GM23338 (cell line): ENCODE data around the gene RNF166. TPM values are rescaled to one million over a fixed set of nuclear protein-coding genes. Genes with fewer than 3 reads are reported as not detected.

Experiments used
- ATAC-seq: fragments of 200-7000 bp; cut with Tn5 transposase; 3 replicates; pipeline ENCODE4 v1.9.1; 2020
- DNase-seq: peaks from one replicate; pipeline ENCODE4 v3.0.0-alpha.2; 2015; ENCODE audit warnings: low spot score
- H2AFZ ChIP-seq: fragments of 200-600 bp; sonication (generic); 2 replicates; pipeline ENCODE4 v1.8.0; 2016; ENCODE audit warnings: antibody characterized with exemption, mild to moderate bottlenecking, moderate library complexity
- H3F3A ChIP-seq: fragments of 200-600 bp; sonication (generic); replicated peaks from 2 replicates; pipeline ENCODE4 v1.8.0; 2017; ENCODE audit warnings: antibody characterized with exemption, mixed run types, low read depth
- H3K27ac ChIP-seq: fragments of 200-600 bp; sonication (generic); 2 replicates; pipeline ENCODE4 v1.6.1; 2016; ENCODE audit warnings: low read depth
- H3K27me3 ChIP-seq: fragments of 200-600 bp; sonication (generic); 2 replicates; pipeline ENCODE4 v1.8.0; 2016; ENCODE audit warnings: mild to moderate bottlenecking, mixed run types, moderate library complexity; ENCODE audit not compliant: insufficient read depth
- H3K36me3 ChIP-seq: fragments of 200-600 bp; sonication (generic); 2 replicates; pipeline ENCODE4 v1.8.0; 2016; ENCODE audit warnings: mild to moderate bottlenecking; ENCODE audit not compliant: insufficient read depth
- H3K4me1 ChIP-seq: fragments of 200-600 bp; sonication (generic); 2 replicates; pipeline ENCODE4 v1.8.0; 2016; ENCODE audit warnings: mild to moderate bottlenecking, moderate library complexity; ENCODE audit not compliant: insufficient read depth
- H3K4me2 ChIP-seq: fragments of 200-600 bp; sonication (generic); 2 replicates; pipeline ENCODE4 v1.7.1; 2017; ENCODE audit warnings: mixed run types
- H3K4me3 ChIP-seq: fragments of 200-600 bp; sonication (generic); 2 replicates; pipeline ENCODE4 v1.6.1; 2016; ENCODE audit warnings: mixed run types
- H3K79me2 ChIP-seq: fragments of 200-600 bp; sonication (generic); replicated peaks from 2 replicates; pipeline ENCODE4 v1.8.0; 2017; ENCODE audit warnings: mild to moderate bottlenecking; ENCODE audit not compliant: insufficient read depth
- H3K9me2 ChIP-seq: fragments of 200-600 bp; sonication (generic); 2 replicates; pipeline ENCODE4 v1.8.0; 2017; ENCODE audit not compliant: insufficient read depth
- H4K20me1 ChIP-seq: fragments of 200-600 bp; sonication (generic); replicated peaks from 2 replicates; pipeline ENCODE4 v1.8.0; 2017; ENCODE audit warnings: mild to moderate bottlenecking; ENCODE audit not compliant: insufficient read depth
- H3K27ac Mint-ChIP-seq: 2 replicates; pipeline ENCODE4 v1.8.0; 2020; ENCODE audit warnings: inconsistent platforms, mild to moderate bottlenecking, moderate library complexity, mixed read lengths
- H3K27me3 Mint-ChIP-seq: 3 replicates; pipeline ENCODE4 v1.8.0; 2022; ENCODE audit warnings: low read depth, mild to moderate bottlenecking, moderate library complexity, mixed read lengths, inconsistent platforms; ENCODE audit not compliant: insufficient read depth, poor library complexity
- H3K36me3 Mint-ChIP-seq: 3 replicates; pipeline ENCODE4 v1.8.0; 2021; ENCODE audit warnings: low read depth, mild to moderate bottlenecking, inconsistent platforms, moderate library complexity, mixed read lengths
- H3K4me1 Mint-ChIP-seq: 3 replicates; pipeline ENCODE4 v1.8.0; 2020; ENCODE audit warnings: mild to moderate bottlenecking, inconsistent platforms, mixed read lengths
- H3K4me3 Mint-ChIP-seq: 3 replicates; pipeline ENCODE4 v1.8.0; 2021; ENCODE audit warnings: moderate library complexity, mild to moderate bottlenecking, inconsistent platforms, mixed read lengths
- H3K9me3 Mint-ChIP-seq: 3 replicates; pipeline ENCODE4 v1.8.0; 2020; ENCODE audit warnings: moderate library complexity, mild to moderate bottlenecking, inconsistent platforms, mixed read lengths
- CREB1 ChIP-seq: fragments of 250-450 bp; sonication (Bioruptor Pico); IDR thresholded peaks from 2 replicates; pipeline ENCODE4 v1.5.0; 2020; ENCODE audit warnings: low read depth, mild to moderate bottlenecking, moderate library complexity
- ETS1 ChIP-seq: IDR thresholded peaks from 2 replicates; pipeline ENCODE4 v1.6.1; 2016; ENCODE audit warnings: antibody characterized with exemption
- EZH2 ChIP-seq: fragments of 200-600 bp; sonication (generic); IDR thresholded peaks from one replicate; pipeline ENCODE4 v1.8.0; 2017; ENCODE audit warnings: antibody characterized with exemption, mild to moderate bottlenecking, low read depth; ENCODE audit not compliant: unreplicated experiment
- EZH2phosphoT487 ChIP-seq: fragments of 200-600 bp; sonication (generic); IDR thresholded peaks from one replicate; pipeline ENCODE4 v1.8.1; 2018; ENCODE audit warnings: antibody characterized with exemption; ENCODE audit not compliant: unreplicated experiment
- JUNB ChIP-seq: IDR thresholded peaks from one replicate; pipeline ENCODE4 v1.6.1; 2016; ENCODE audit warnings: antibody characterized with exemption; ENCODE audit not compliant: unreplicated experiment
- NANOG ChIP-seq: IDR thresholded peaks from 2 replicates; pipeline ENCODE4 v1.6.1; 2016; ENCODE audit warnings: antibody characterized with exemption, borderline replicate concordance
- POLR2AphosphoS5 ChIP-seq: IDR thresholded peaks from 2 replicates; pipeline ENCODE4 v1.6.1; 2016; ENCODE audit warnings: antibody characterized with exemption, low read depth
- STAT1 ChIP-seq: IDR thresholded peaks from one replicate; pipeline ENCODE4 v1.6.1; 2016; ENCODE audit warnings: antibody characterized with exemption; ENCODE audit not compliant: unreplicated experiment
- ZNF114 ChIP-seq: fragments of 250-450 bp; sonication (Bioruptor Pico); IDR thresholded peaks from 2 replicates; pipeline ENCODE4 v1.5.0; 2020; ENCODE audit warnings: mild to moderate bottlenecking, moderate library complexity
- ZNF331 ChIP-seq: fragments of 250-450 bp; sonication (Bioruptor Pico); IDR thresholded peaks from 2 replicates; pipeline ENCODE4 v1.5.0; 2020; ENCODE audit warnings: low read depth, mild to moderate bottlenecking, moderate library complexity
- polyA plus RNA-seq: library from polyadenylated mRNA; unstranded; fragments of >200 nt; fragmentation: Nextera tagmentation; extraction: Ambion mirVana; gene quantifications from 2 replicates; pipeline ENCODE4 v1.2.1, GENCODE V29; 2016
- total RNA-seq: library from RNA; depleted of rRNA; stranded (reverse); fragments of >200 nt; shearing (Covaris generic); gene quantifications from 2 replicates; pipeline ENCODE4 v1.2.3, GENCODE V29; 2014
- TF ChIP-seq, protein P1 (sequence below): IDR thresholded peaks from one replicate; pipeline ENCODE4 v1.6.1; 2018; ENCODE audit warnings: antibody characterized with exemption; ENCODE audit not compliant: unreplicated experiment
- TF ChIP-seq, protein P2 (sequence below), 2 experiments: fragments of 200-600 bp in 1 of 2; sonication (generic) in 1 of 2; conservative IDR thresholded peaks; 2 replicates each; pipeline versions ENCODE4 v1.5.1 to v1.6.1; 2016 to 2017; ENCODE audit warnings: antibody characterized with exemption in 2 of 2, low read depth in 2 of 2, mild to moderate bottlenecking in 2 of 2, moderate library complexity in 1 of 2
- TF ChIP-seq, protein P3 (sequence below): fragments of 250-450 bp; sonication (Bioruptor Pico); IDR thresholded peaks from 2 replicates; pipeline ENCODE4 v1.5.0; 2020; ENCODE audit warnings: mild to moderate bottlenecking, moderate library complexity

Gene RNF166
- total and polyA plus RNA-seq, 2 experiments from 2014 or later: 24.9 to 43.4 TPM

DNA sequence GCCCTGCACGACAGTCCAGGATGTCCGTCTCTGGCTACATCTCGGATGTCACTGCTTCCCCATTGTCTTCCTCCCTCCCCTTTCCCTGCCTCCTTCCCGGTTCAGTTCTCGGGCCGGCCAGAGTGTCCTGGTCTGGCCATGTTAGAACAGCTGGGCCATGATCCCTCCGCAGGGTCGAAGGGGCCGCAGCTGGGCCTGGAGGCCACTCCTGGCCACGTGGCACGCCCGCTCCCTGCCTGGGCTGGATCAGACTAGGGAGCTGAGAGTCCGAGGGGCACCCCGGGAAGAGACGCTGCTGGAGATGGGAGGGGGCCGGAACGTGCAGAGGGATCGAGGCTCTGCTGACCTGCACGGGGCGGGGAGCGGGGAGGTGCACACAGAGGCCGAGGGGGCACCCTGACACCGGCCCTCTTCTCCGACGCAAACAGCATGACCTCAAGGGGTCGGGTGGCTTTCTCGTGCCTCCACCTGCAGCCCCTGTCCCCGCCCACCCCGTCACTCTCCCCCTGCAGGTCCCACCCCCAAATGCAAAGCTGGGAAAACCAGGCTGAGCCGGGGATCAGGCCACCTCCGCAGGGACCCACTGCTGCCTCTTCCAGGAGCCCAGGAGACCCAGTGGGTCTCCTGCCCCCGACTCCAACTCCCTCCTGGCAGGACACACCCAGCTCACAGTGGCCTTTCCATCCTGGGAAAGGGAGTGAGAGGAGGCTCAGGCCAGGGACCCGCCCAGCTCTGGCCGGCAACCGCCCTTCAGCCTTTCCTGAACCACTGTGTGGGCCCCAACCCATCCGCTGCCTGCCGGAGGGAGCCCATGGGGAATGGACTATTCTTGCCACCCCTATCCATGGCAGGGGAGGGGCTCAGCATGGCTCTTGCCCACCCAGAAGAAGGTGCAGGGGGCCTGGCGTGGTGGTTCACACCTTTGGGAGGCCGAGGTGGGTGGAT lies 38.6 kb upstream of the RNF166 start:
- no peaks in the 10 kb centered on the region; the same call in 1 of the 2 replicates for H3K36me3 ChIP-seq
- no peaks in the 10 kb centered on the region for H3K79me2 ChIP-seq
- H3K27me3 Mint-ChIP-seq: peaks cover 11% of the 10 kb centered on the region
- DNase-seq (peak; percentile 48), ATAC-seq (peak; percentile 27)
- H3K4me1 Mint-ChIP-seq: peaks cover 7% of the 10 kb centered on the region; the same call in 2 of the 3 replicates
- H3K27me3 ChIP-seq: no peaks in the 10 kb centered on the region
- no peaks in the 10 kb centered on the region for H4K20me1 ChIP-seq
- H3K9me2 ChIP-seq: no peaks in the 10 kb centered on the region
- H3K27ac Mint-ChIP-seq: no peak overlapping the region
- no peak overlapping the region for H3K4me3 ChIP-seq
- H3K9me3 Mint-ChIP-seq: no peaks in the 10 kb centered on the region
- H3K36me3 Mint-ChIP-seq: no peaks in the 10 kb centered on the region
- H2AFZ ChIP-seq: no peak overlapping the region
- TF ChIP-seq POLR2AphosphoS5 (no peak), CREB1 (CRISPR knock-in tag) (no peak), EZH2phosphoT487 (no peak), ZNF331 (CRISPR knock-in tag) (no peak), EZH2 (no peak), JUNB (no peak), ETS1 (no peak), ZNF114 (CRISPR knock-in tag) (no peak), STAT1 (no peak), NANOG (no peak)
- TF ChIP-seq, protein P1, sequence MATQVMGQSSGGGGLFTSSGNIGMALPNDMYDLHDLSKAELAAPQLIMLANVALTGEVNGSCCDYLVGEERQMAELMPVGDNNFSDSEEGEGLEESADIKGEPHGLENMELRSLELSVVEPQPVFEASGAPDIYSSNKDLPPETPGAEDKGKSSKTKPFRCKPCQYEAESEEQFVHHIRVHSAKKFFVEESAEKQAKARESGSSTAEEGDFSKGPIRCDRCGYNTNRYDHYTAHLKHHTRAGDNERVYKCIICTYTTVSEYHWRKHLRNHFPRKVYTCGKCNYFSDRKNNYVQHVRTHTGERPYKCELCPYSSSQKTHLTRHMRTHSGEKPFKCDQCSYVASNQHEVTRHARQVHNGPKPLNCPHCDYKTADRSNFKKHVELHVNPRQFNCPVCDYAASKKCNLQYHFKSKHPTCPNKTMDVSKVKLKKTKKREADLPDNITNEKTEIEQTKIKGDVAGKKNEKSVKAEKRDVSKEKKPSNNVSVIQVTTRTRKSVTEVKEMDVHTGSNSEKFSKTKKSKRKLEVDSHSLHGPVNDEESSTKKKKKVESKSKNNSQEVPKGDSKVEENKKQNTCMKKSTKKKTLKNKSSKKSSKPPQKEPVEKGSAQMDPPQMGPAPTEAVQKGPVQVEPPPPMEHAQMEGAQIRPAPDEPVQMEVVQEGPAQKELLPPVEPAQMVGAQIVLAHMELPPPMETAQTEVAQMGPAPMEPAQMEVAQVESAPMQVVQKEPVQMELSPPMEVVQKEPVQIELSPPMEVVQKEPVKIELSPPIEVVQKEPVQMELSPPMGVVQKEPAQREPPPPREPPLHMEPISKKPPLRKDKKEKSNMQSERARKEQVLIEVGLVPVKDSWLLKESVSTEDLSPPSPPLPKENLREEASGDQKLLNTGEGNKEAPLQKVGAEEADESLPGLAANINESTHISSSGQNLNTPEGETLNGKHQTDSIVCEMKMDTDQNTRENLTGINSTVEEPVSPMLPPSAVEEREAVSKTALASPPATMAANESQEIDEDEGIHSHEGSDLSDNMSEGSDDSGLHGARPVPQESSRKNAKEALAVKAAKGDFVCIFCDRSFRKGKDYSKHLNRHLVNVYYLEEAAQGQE: no peak
- TF ChIP-seq, protein P2, sequence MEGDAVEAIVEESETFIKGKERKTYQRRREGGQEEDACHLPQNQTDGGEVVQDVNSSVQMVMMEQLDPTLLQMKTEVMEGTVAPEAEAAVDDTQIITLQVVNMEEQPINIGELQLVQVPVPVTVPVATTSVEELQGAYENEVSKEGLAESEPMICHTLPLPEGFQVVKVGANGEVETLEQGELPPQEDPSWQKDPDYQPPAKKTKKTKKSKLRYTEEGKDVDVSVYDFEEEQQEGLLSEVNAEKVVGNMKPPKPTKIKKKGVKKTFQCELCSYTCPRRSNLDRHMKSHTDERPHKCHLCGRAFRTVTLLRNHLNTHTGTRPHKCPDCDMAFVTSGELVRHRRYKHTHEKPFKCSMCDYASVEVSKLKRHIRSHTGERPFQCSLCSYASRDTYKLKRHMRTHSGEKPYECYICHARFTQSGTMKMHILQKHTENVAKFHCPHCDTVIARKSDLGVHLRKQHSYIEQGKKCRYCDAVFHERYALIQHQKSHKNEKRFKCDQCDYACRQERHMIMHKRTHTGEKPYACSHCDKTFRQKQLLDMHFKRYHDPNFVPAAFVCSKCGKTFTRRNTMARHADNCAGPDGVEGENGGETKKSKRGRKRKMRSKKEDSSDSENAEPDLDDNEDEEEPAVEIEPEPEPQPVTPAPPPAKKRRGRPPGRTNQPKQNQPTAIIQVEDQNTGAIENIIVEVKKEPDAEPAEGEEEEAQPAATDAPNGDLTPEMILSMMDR (conservative IDR thresholded peaks at IDR 0.05; ENCODE audit: low read depth in 2 of 2): no peak
- TF ChIP-seq, protein P3, sequence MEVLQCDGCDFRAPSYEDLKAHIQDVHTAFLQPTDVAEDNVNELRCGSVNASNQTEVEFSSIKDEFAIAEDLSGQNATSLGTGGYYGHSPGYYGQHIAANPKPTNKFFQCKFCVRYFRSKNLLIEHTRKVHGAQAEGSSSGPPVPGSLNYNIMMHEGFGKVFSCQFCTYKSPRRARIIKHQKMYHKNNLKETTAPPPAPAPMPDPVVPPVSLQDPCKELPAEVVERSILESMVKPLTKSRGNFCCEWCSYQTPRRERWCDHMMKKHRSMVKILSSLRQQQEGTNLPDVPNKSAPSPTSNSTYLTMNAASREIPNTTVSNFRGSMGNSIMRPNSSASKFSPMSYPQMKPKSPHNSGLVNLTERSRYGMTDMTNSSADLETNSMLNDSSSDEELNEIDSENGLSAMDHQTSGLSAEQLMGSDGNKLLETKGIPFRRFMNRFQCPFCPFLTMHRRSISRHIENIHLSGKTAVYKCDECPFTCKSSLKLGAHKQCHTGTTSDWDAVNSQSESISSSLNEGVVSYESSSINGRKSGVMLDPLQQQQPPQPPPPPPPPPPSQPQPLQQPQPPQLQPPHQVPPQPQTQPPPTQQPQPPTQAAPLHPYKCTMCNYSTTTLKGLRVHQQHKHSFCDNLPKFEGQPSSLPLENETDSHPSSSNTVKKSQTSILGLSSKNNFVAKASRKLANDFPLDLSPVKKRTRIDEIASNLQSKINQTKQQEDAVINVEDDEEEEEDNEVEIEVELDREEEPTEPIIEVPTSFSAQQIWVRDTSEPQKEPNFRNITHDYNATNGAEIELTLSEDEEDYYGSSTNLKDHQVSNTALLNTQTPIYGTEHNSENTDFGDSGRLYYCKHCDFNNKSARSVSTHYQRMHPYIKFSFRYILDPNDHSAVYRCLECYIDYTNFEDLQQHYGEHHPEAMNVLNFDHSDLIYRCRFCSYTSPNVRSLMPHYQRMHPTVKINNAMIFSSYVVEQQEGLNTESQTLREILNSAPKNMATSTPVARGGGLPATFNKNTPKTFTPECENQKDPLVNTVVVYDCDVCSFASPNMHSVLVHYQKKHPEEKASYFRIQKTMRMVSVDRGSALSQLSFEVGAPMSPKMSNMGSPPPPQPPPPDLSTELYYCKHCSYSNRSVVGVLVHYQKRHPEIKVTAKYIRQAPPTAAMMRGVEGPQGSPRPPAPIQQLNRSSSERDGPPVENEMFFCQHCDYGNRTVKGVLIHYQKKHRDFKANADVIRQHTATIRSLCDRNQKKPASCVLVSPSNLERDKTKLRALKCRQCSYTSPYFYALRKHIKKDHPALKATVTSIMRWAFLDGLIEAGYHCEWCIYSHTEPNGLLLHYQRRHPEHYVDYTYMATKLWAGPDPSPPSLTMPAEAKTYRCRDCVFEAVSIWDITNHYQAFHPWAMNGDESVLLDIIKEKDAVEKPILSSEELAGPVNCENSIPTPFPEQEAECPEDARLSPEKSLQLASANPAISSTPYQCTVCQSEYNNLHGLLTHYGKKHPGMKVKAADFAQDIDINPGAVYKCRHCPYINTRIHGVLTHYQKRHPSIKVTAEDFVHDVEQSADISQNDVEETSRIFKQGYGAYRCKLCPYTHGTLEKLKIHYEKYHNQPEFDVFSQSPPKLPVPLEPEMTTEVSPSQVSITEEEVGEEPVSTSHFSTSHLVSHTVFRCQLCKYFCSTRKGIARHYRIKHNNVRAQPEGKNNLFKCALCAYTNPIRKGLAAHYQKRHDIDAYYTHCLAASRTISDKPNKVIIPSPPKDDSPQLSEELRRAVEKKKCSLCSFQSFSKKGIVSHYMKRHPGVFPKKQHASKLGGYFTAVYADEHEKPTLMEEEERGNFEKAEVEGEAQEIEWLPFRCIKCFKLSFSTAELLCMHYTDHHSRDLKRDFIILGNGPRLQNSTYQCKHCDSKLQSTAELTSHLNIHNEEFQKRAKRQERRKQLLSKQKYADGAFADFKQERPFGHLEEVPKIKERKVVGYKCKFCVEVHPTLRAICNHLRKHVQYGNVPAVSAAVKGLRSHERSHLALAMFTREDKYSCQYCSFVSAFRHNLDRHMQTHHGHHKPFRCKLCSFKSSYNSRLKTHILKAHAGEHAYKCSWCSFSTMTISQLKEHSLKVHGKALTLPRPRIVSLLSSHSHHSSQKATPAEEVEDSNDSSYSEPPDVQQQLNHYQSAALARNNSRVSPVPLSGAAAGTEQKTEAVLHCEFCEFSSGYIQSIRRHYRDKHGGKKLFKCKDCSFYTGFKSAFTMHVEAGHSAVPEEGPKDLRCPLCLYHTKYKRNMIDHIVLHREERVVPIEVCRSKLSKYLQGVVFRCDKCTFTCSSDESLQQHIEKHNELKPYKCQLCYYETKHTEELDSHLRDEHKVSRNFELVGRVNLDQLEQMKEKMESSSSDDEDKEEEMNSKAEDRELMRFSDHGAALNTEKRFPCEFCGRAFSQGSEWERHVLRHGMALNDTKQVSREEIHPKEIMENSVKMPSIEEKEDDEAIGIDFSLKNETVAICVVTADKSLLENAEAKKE: no peak
- no peak overlapping the region for H3K4me3 Mint-ChIP-seq
- H3K4me2 ChIP-seq: no peak overlapping the region
- no peaks in the 10 kb centered on the region for H3F3A ChIP-seq
- no peak overlapping the region for H3K27ac ChIP-seq
- H3K4me1 ChIP-seq: no peaks in the 10 kb centered on the region; the same call in 1 of the 2 replicates
